GM12872 (cell line): ENCODE measurements around the gene KNDC1.

ENCODE experiments used
- CTCF ChIP-seq: IDR thresholded peaks from 3 replicates; pipeline ENCODE4 v1.5.1; 2011; ENCODE audit warnings: low read depth, mild to moderate bottlenecking, low read length, moderate library complexity; ENCODE audit not compliant: insufficient read depth

KNDC1 gene

DNA sequence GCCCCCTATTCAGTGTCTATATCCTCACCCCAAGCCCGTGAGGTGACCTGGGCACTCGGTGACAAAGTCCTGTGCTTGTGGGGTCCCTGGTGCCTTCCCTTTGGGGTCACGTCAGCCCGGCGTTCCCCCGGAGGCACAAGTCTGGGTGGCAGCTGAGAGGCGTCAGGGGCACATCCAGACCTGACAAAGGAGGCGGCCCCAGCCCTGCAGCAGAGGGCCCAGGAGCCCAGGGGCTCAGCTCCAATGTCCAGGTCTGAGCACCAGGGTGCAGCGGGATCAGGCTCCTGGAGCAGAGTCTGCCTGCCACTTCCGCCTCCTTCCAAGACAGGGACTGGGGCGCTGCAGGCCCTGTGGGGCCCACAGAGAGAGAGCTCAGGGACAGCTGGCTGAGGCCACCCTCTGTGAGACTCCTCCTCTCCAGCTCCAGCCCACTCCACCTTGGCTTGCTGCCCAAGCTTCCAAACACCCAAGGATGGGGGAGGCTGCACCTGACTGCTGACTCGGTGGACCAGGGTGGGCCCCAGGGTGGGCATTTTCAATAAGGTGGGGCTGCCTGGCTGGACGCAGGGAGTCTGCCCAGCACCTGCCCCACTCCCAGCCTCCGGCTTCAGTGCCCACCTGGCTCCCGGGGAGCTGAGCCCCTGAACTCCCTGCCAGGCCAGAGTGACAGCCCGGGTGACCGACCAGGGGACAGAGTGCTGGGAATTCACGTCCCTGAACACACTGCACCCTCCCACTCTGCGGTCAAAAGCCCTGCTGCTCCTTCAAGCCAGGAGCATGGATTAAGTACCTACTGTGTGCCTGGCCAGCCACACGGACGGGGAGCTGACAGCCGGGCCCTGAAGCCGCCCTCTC lies 1.0 kb upstream of the KNDC1 start:
- TF ChIP-seq CTCF = no peak

DNA sequence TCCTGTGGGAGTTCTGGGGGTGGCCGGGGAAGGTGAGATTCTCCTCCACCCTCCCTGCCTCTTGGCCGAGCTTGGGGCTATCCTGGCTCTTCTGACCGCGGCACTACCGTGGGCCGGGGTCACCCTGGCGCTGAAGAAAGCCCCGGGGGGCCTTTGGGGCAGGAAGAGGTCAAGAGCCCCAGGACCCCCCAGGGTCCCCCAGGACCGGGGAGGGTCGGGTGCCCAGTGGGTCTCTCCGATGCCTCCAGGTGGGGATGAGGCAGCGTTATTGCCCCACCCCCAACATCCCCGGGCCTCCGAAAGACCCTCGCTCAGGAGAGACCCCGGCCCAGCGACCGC lies 439 bp upstream of the KNDC1 start:
- no peak for TF ChIP-seq CTCF

DNA sequence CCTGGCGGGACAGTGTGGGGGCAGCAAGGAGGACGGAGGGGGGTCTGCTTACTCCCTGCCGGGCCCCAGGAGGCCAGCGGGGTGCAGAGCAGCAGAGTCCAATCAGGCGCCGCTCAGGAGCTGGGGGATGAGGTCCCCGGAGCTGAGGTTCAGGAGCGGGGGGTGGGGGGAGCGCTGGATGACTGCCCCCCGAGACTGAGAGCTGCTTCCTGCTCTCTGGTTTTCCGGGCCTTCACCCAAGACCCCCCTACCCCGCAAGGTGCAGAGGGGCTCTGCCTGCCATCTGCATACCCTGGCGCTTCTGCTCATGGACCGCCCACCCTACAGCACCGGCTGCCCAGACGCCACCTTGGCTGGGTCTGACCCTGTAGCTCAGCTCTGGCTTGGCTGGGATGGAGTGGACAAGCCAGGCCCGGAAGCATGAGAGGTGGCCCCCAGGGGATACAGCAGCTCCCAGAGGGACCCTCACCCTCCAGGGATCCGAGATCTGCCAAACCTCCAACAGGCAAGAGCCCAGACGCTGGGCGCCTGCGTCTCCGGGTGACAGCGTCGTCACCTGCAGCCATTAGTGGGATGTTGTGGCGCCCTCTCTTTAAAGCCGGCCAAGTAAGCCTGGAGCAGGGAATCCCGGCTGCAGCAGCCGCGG lies 930 bp downstream of the KNDC1 start:
- TF ChIP-seq CTCF = no peak

- TF ChIP-seq CTCF = no peak
These were observed 1.6 kb downstream of the KNDC1 start for GRCh38 chr10:133161486-133162109.

GRCh38 chr10:133162178-133162909 lies 2.3 kb downstream of the KNDC1 start:
- TF ChIP-seq CTCF = no peak

DNA sequence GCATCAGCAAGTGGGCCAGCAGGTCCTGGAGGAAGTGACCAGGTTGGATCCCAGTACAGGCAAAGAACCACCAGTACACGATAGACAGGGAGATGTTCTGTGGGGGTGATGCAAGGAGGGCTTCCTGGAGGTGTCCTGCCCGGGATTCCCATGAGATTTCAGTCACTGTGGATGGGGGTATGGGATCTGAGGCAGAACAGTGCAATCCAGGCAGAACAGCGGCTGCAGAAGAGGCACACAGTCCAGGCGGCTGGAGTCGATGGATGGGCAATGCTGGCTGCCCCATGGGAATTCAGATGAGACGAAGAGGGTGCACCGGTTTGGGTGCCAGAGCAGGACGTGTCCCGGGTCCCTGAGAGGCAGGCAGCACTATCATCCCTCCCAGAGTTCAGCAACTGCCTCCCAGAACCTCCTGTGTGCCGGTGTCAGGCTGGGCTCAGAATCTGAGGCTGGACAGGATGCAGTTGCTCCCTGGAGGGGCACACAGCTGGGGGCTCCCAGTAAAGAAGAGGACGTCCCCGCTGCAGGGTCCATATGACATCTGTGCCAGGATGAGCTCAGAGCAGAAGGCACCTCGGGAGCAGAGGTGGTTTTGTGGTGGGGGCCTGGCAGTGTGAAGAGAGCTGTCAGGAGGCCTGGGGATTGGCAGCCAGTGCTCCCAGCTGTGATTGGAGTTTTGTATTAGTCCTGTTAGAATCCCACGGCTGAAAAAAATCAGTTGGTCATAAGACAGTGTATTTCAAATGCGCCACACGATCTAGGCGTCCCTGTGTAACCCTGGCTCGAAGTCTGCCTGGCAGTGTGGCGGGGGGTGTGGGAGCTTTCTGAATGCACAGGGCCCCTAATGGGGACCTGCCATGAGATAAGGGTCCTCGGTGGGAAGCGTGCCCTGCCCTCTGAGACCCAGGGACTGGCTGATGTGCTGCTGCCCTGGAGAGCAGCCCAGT lies 3.2 kb downstream of the KNDC1 start:
- TF ChIP-seq CTCF = no peak
